Fibroblast of skin of right quadriceps (primary cell): ENCODE data around the gene ICAM5.

Experiments
- DNase-seq: peaks from one replicate; pipeline ENCODE4 v3.0.0-alpha.2; 2013

Gene ICAM5

GRCh38 chr19:10292789-10293636, 3.3 kb downstream of the ICAM5 start:
- no peak for DNase-seq

- no peak for DNase-seq
Measured at GRCh38 chr19:10293637-10294367, 4.0 kb downstream of the ICAM5 start.

GRCh38 chr19:10294368-10294697, 4.6 kb downstream of the ICAM5 start:
- no peak for DNase-seq

DNA sequence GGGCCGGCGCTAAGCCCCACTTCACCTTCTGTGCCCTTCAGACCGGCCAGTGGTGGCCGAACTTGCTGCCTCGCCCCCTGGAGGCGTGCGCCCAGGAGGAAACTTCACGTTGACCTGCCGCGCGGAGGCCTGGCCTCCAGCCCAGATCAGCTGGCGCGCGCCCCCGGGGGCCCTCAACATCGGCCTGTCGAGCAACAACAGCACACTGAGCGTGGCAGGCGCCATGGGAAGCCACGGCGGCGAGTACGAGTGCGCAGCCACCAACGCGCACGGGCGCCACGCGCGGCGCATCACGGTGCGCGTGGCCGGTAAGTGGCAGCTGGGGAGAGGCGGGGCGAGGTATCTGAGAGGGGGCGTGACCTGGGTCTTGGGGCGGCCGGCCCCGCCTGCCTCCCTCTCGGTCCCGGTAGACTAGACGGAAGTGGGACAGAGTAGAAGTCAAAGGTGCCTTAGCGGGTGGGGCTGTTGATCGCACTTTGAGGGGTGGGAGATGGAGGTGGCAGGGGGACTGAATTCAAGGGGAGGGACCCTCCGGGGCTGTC, 5.6 kb downstream of the ICAM5 start:
- DNase-seq: no peak

DNA sequence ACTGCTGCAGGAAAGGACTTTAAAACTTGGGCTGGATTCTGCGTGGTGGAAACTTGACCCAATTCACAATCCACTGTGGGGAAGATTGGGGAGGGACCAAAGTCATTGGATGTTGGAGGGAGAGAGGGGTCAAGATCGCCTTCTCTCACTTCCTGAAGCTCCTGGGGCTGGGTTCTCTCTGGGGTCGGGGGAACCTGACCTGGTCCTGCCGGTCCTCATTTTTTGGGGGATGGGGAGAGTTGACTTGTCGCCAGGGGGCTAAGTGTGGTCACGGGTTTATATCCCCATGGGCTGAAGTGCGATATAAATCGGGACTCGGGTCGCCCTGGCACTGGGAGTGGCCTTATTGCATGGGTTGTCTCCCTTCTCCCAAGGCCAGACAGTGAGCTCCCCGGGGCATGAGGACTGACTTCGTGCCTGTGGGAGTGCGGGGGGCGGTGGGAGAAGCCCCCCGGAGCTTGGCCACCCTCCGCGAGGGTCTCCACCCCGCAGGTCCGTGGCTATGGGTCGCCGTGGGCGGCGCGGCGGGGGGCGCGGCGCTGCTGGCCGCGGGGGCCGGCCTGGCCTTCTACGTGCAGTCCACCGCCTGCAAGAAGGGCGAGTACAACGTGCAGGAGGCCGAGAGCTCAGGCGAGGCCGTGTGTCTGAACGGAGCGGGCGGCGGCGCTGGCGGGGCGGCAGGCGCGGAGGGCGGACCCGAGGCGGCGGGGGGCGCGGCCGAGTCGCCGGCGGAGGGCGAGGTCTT, 6.3 kb downstream of the ICAM5 start:
- no peak for DNase-seq

DNA sequence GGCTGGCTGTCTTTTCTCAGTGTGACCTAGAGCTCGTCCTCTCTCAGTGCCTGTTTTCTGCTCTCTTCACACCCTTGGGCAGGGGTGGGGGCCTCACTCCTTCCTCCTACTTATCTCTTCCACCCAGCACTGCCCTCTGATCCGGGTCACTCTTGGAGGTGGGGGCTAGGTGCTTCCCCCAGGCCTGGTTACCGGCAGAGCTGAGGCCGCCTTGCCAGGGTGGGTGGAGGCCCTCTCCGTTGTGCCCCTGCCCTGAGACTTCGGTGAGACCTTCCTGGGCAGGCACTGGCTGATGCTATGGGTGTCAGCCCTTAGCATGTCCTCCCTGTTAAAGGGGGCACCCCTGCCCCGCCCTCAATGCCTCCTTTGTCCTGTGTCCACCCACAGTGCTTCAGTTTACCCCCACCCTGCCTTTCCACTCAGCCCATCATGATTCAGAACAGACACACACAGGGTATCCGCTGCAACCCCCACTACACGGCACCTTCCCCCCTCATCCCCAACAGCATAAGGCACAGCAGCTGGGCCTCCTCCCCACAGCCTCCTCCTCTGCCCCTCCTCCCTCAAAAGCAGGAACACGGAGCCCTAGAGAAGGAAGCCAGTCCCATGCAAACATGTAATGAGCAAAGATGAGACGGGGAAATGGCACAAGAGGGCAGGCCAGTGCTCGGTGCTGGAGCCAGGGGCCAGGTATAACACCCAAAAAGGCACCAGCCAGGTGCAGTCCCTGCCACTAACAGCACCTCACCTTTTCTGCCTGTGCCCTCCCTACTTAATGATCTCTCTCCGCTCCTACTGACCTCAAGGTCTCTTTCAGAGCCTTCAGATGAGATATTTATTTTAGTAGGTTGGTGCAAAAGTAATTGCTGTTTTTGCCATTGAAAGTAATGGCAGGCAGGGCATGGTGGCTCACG, 10.1 kb downstream of the ICAM5 start:
- DNase-seq: peak; percentile 44

GRCh38 chr19:10305139-10305806, 15.5 kb downstream of the ICAM5 start:
- DNase-seq: peak; percentile 82

DNA sequence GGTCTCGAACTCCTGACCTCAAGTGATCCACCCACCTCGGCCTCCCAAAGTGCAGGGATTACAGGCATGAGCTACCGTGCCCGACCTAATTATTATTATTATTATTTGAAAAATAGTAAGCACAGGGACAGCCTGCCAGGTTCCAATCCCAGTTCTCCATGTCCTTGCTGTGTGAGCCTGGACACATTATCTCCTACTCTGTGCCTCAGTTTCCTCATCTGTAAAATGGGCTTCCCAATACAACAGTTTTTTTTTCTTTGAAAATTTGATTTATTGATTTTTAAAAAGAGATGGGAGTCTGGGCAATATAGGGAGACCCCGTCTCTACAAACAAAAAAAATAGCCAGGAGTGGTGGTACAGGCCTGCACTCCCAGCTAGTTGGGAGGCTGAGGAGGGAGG, 16.6 kb downstream of the ICAM5 start:
- DNase-seq: no peak

- DNase-seq: no peak
Measured at GRCh38 chr19:10309423-10309822, 19.7 kb downstream of the ICAM5 start, which contains the start of gene ZGLP1. TSS of gene ZGLP1 (minus strand) at chr19:10309815.

DNA sequence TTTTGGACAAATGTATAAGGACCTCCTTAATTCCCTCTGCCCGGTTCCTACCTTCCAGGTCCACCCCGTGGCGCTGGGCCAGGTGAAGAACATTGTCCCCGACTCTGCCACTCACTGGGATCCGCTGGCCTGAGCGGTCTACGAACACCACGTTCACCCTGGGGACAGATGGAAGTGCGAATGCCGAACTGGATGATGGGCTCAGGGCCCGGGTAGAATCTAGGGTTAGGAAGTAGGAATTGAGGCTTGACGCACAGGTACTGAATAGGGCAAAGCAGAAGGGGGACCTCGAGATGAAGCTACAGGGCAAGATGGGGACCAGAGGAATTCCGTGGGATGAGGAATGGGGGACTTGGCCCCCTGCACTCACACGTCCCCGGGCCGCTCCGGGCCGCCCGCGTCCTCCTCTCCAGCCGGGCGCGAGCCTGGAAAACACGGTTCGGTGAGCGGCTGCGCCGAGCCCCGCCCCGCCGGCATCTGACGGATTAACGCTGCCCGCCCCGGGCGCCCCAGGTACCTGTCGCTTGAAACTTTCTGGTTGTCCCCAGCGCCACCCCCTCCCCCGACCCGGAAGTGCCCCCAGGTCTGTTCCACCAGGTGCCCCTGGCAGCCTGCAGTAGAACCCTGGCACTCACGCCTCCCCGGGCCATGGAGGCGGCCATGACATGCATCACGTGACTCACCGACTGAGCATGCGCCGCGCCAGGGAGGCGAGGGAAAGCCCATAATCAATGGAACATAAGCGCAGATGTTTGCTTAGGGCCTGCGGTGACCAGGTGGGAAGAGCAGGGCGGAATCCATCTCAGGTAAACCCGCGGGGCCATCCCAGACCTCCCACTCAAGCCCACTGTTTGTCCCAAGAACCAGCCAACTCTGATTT, 25.8 kb downstream of the ICAM5 start, which contains the start of gene FDX2:
Gene FDX2, minus strand, starts transcription at position 681 of the 880 bp plus-strand sequence. Its CDS starts 19 bp downstream, at position 662.
- DNase-seq: peak; percentile 74

DNA sequence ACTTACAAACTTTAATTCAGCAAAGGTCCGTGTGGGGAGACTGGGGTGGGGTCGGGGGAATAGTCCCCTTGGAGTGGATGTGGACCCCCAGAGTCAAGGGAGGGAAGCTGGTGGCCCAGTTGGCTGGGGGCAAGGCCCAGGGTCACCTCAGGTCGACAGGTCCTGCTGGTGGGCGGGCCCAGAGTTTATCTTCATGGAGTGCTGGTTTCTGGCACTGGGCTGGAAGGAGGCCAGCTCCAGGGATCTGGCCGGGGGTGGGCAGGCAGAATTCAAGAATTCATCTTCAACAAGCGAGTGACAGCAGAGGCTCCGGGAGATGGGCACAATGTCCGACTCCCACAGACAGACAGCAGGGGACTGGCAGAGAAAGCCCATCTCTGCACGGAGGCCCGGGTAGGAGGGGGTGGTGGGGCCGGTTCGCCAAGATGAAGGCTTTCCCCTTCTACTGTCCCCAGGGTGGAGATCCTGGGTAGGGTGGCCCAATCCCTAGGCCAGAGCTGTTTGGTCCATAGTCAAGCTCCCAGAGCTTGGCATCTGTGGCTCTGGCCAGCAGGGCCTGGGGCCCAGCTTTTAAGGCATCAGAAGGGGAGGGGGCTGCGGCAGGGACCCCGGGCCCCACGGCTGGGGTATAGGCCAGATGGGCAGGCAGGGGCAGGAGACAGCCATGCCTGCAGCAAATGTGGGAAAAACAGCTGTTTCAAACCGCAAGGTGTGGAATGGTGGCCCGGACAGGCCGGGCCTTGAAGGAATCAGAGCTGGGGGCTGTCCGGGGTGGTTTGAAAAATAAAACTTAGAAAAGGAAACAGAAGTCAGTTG, 26.7 kb downstream of the ICAM5 start:
- DNase-seq: no peak

DNA sequence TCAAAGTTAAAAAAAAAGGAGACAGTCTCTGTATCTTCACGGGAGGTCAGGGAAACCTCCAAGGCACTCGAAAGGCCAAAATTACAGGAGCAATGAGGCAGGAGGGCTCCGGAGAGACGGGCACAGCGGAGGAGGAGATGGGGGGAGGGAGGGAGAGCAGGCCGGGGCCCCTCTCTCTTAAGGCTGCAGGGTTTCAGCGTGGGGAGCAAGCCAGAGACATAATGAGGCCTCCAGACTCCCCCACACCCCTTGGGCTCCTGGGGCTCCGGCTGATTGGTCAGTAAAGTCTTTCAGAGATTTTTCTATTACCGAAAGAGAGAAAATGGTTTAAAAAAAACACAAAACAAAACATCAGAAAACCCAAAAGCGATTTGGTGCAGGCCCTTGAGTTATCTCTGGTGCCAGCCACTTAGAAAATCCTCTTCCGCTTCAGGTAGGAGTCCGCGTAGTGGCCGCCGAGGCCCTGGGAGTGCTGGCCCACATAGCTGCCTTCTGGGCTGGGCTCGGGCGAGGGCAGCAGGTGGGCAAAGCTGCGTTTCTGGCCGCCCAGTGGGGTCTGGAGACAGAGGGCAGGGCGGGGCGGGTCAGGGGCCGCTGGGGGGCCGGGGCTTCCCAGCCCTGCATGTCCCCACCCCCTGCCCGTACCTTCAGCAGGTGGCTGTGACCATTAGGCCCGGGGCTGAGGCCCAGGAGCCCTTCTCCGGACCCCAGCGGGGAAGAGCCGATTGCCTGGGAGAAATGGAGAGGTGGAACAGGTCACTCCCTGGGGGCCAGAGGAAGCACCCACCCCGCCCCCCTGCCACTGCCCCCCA, 27.5 kb downstream of the ICAM5 start:
- no peak for DNase-seq

GRCh38 chr19:10317857-10318462, 28.2 kb downstream of the ICAM5 start:
- DNase-seq: no peak

GRCh38 chr19:10318807-10319682, 29.3 kb downstream of the ICAM5 start:
- DNase-seq: no peak

- DNase-seq: no peak
Measured at GRCh38 chr19:10320602-10321416, 31.1 kb downstream of the ICAM5 start.

DNA sequence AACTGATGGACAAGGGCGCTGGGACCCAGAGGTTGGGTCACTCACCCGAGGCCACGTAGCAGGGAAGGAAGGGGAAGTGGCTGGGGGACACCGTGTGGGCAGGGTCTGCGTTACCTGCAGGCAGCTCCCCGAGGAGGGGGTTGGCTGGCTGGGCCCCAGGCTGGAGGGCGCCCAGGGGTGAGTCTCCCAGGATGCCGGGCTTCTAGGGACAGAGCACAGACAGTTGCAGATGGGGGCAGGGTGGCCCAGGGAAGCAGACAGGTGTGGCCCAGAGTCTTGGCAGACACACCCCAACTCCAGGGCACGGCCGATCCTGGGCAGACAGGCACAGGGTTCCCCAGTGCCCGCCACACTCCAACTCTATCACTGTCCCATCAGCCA, 31.7 kb downstream of the ICAM5 start:
- DNase-seq: no peak
